PC-3 (cell line): Measurements from ENCODE around the gene SCN4B.

ENCODE experiments used
- EZH2 ChIP-seq: fragments of 300-600 bp; sonication (generic); IDR thresholded peaks from one replicate; pipeline ENCODE4 v1.6.1; 2017; ENCODE audit warnings: antibody characterized with exemption, mild to moderate bottlenecking, low read length; ENCODE audit not compliant: unreplicated experiment
- EZH2phosphoT487 ChIP-seq: fragments of 300-600 bp; sonication (generic); IDR thresholded peaks from 2 replicates; pipeline ENCODE4 v1.6.1; 2018; ENCODE audit warnings: mild to moderate bottlenecking, antibody characterized with exemption, low read length, borderline replicate concordance
- TF ChIP-seq, protein P1 (sequence below): fragments of 300-600 bp; sonication (generic); conservative IDR thresholded peaks from 2 replicates; pipeline ENCODE4 v1.5.1; 2017; ENCODE audit warnings: antibody characterized with exemption, low read depth, mild to moderate bottlenecking, low read length

- TF ChIP-seq EZH2 (no peak), EZH2phosphoT487 (no peak)
- TF ChIP-seq, protein P1, sequence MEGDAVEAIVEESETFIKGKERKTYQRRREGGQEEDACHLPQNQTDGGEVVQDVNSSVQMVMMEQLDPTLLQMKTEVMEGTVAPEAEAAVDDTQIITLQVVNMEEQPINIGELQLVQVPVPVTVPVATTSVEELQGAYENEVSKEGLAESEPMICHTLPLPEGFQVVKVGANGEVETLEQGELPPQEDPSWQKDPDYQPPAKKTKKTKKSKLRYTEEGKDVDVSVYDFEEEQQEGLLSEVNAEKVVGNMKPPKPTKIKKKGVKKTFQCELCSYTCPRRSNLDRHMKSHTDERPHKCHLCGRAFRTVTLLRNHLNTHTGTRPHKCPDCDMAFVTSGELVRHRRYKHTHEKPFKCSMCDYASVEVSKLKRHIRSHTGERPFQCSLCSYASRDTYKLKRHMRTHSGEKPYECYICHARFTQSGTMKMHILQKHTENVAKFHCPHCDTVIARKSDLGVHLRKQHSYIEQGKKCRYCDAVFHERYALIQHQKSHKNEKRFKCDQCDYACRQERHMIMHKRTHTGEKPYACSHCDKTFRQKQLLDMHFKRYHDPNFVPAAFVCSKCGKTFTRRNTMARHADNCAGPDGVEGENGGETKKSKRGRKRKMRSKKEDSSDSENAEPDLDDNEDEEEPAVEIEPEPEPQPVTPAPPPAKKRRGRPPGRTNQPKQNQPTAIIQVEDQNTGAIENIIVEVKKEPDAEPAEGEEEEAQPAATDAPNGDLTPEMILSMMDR, result no peak
Observed at GRCh38 chr11:118199135-118199534, 46.5 kb upstream of the SCN4B start.
